ENCODE results near the gene BCL7A. TPM values are rescaled to one million over a fixed set of nuclear protein-coding genes. Genes with fewer than 3 reads are reported as not detected.

Gene BCL7A
- polyA plus RNA-seq, 1 of the 3 experiments (the other 2 are of a cell fraction), result 34.0 TPM

DNA sequence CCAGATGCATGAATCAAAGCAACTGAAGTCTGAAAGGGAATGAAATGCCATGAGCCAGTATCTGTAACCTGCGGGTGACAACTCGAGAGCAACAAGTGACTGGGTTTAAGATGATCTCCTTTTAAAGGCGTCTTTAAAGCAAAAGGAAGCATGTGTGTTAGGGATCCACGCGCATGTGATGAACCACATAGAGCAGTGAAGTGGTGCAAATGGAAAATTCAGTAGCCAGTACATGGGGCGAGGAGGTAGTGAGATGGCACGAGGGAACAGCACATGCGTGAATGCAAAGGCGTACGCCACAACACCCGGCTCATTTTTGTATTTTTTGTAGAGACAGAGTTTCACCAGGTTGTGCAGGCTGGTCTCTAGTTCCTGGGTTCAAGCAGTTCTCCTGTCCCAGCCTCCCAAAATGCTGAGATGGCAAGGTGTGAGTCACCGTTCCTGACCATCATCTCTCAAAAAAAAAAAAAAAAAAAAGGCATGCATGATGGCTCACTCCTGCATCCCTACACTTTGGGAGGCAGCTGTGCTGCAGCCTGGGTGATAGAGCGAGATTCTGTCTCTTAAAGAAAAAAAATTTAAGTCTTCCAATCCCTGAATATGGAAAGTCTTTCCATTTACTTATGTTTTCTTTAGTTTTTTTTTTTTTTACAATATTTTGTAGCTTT is 24.6 kb upstream of the BCL7A start:
- no peak for TF ChIP-seq SMC3 (IDR thresholded peaks at IDR 0.05; ENCODE audit: low read depth, low read length)
- TF ChIP-seq TCF12 (IDR thresholded peaks at IDR 0.05), result no peak
- TF ChIP-seq, protein P1, sequence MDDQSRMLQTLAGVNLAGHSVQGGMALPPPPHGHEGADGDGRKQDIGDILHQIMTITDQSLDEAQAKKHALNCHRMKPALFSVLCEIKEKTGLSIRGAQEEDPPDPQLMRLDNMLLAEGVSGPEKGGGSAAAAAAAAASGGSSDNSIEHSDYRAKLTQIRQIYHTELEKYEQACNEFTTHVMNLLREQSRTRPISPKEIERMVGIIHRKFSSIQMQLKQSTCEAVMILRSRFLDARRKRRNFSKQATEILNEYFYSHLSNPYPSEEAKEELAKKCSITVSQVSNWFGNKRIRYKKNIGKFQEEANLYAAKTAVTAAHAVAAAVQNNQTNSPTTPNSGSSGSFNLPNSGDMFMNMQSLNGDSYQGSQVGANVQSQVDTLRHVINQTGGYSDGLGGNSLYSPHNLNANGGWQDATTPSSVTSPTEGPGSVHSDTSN (IDR thresholded peaks at IDR 0.05), result 0 out of 2 replicates have a peak, but pooled peaks have one; percentile 8
- TF ChIP-seq GATA2 (CRISPR knock-in tag; IDR thresholded peaks at IDR 0.05), result no peak
- TF ChIP-seq JUND (IDR thresholded peaks at IDR 0.05), result peak; percentile 48
- peak; percentile 55; the same call in 1 of the 2 replicates for TF ChIP-seq FOSL2 (IDR thresholded peaks at IDR 0.05; ENCODE audit: borderline replicate concordance, low read depth)
- DNase-seq, result no peak
- WGBS (ENCODE audit: low lambda C conversion rate), result 87% methylated on average over 13 of the region's 13 CpGs
- Histone ChIP-seq H3K4me3 (ENCODE audit: low read depth in 2 of 2, low read length in 1 of 2) (no peak overlapping the region), H3K4me2 (peak overlapping the region; percentile 24; the same call in 1 of the 2 replicates), H3F3A (replicated peaks; ENCODE audit: insufficient read depth) (peaks cover 12% of the 10 kb centered on the region), H3K9ac (no peak overlapping the region), H3K9me2 (no peaks in the 10 kb centered on the region), H3K4me1 (ENCODE audit: control insufficient read depth in 1 of 2, insufficient read depth in 2 of 2, low read depth in 1 of 2, low read length in 1 of 2) (peaks cover 3 to 5% of the 10 kb centered on the region in 2 experiments; a peak in 2 of 4 replicates), H3K79me2 (ENCODE audit: insufficient read depth) (no peaks in the 10 kb centered on the region), H3K27ac (ENCODE audit: low read depth in 2 of 2, low read length in 1 of 2) (no peak overlapping the region), H3K36me3 (replicated peaks in 1 of 2; ENCODE audit: control insufficient read depth in 1 of 2, insufficient read depth in 2 of 2, low read length in 1 of 2) (peaks cover 0 to 3% of the 10 kb centered on the region in 2 experiments), H2AFZ (ENCODE audit: low read depth) (no peak overlapping the region), H4K20me1 (ENCODE audit: insufficient read depth) (no peaks in the 10 kb centered on the region), H3K27me3 (ENCODE audit: insufficient read depth) (no peaks in the 10 kb centered on the region), H3K9me3 (peaks cover 10% of the 10 kb centered on the region)
- ChIA-PET POLR2A (no interaction called here), CTCF (no interaction called here)

DNA sequence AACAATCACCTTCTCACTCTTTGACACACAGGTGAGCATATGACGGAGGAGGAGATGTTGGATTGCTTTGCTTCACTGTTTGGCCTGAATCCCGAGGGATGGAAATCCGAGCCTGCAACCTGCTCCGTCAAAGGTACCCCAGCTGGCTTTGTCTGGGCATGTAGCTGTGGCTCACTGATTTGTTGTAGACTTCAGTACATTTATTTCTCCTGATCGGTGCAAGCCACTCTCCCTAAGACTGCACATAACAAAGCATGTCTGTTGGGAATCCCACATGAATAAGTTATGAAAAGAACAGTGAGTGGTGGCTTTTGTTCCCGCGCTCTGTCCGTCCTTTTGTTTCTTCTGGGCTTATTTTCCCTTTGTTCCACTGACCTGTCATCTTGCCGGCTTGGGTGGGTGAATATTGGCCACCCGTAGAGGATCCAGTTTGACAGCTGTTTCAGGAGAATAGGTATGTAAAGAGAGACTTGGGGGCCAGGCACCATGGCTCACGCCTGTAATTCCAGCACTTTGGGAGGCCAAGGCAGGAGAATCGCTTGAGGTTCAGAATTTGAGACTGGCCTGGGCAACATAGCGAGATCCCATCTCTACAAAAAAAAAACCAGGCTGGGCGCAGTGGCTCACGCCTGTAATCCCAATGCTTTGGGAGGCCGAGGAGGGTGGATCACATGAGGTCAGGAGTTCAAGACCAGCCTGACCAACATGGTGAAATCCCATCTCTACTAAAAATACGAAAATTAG is 20.0 kb upstream of the BCL7A start:
- WGBS (ENCODE audit: low lambda C conversion rate), result 95% methylated on average over 17 of the region's 17 CpGs
- no peak overlapping the region for H3K4me2 ChIP-seq
- H3K9ac ChIP-seq, result no peak overlapping the region
- H3K27ac ChIP-seq (ENCODE audit: low read depth in 2 of 2, low read length in 1 of 2), result no peak overlapping the region
- H2AFZ ChIP-seq (ENCODE audit: low read depth), result no peak overlapping the region
- no peak overlapping the region for H3K4me3 ChIP-seq (ENCODE audit: low read depth in 2 of 2, low read length in 1 of 2)
- ChIA-PET CTCF (interaction anchor here (1.0 kb wide), 1 partner anchor 22 kb away, joined by 3 read pairs; no protein-coding TSS in a partner anchor), POLR2A (no interaction called here)
- peaks cover 0 to under 1% of the 10 kb centered on the region in 2 experiments; a peak in 1 of 4 replicates for H3K4me1 ChIP-seq (ENCODE audit: control insufficient read depth in 1 of 2, insufficient read depth in 2 of 2, low read depth in 1 of 2, low read length in 1 of 2)
- no peaks in the 10 kb centered on the region for H3K9me2 ChIP-seq
- no peaks in the 10 kb centered on the region for H3K27me3 ChIP-seq (ENCODE audit: insufficient read depth)
- H4K20me1 ChIP-seq (ENCODE audit: insufficient read depth), result no peaks in the 10 kb centered on the region
- DNase-seq, result no peak
- no peaks in the 10 kb centered on the region for H3K79me2 ChIP-seq (ENCODE audit: insufficient read depth)
- H3K36me3 ChIP-seq (replicated peaks in 1 of 2; ENCODE audit: control insufficient read depth in 1 of 2, insufficient read depth in 2 of 2, low read length in 1 of 2), result peaks cover 0 to 3% of the 10 kb centered on the region in 2 experiments
- peaks cover 10% of the 10 kb centered on the region for H3K9me3 ChIP-seq
- peaks cover 2% of the 10 kb centered on the region for H3F3A ChIP-seq (replicated peaks; ENCODE audit: insufficient read depth)
- no peak for TF ChIP-seq ELF1 (IDR thresholded peaks at IDR 0.05)
- TF ChIP-seq, protein P2, sequence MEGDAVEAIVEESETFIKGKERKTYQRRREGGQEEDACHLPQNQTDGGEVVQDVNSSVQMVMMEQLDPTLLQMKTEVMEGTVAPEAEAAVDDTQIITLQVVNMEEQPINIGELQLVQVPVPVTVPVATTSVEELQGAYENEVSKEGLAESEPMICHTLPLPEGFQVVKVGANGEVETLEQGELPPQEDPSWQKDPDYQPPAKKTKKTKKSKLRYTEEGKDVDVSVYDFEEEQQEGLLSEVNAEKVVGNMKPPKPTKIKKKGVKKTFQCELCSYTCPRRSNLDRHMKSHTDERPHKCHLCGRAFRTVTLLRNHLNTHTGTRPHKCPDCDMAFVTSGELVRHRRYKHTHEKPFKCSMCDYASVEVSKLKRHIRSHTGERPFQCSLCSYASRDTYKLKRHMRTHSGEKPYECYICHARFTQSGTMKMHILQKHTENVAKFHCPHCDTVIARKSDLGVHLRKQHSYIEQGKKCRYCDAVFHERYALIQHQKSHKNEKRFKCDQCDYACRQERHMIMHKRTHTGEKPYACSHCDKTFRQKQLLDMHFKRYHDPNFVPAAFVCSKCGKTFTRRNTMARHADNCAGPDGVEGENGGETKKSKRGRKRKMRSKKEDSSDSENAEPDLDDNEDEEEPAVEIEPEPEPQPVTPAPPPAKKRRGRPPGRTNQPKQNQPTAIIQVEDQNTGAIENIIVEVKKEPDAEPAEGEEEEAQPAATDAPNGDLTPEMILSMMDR (IDR thresholded peaks at IDR 0.05), result no peak
- no peak for TF ChIP-seq RFX5 (IDR thresholded peaks at IDR 0.05; ENCODE audit: low read length)
